OCI-LY7 (cell line): ENCODE measurements around the gene FASTKD1.

Source experiments
- CTCF ChIP-seq: fragments of 200-600 bp; sonication (generic); conservative IDR thresholded peaks from 2 replicates; pipeline ENCODE4 v1.5.1; 2014; ENCODE audit warnings: mild to moderate bottlenecking, antibody characterized with exemption, low read length, moderate library complexity, mixed read lengths
- EZH2phosphoT487 ChIP-seq: fragments of 200-600 bp; sonication (generic); IDR thresholded peaks from 2 replicates; pipeline ENCODE4 v1.6.1; 2018; ENCODE audit warnings: low read depth, borderline replicate concordance, mild to moderate bottlenecking, mixed run types, antibody characterized with exemption, low read length, moderate library complexity, mixed read lengths

- TF ChIP-seq CTCF (no peak), EZH2phosphoT487 (no peak)
These were observed 46.8 kb upstream of the FASTKD1 start for GRCh38 chr2:169620509-169620908.
